Stimulated activated CD4-positive, alpha-beta T cell treated with anti-CD3 and anti-CD28 coated beads, TNF-alpha, amount 100 ng/mL, for 48 hours (primary cell): ENCODE measurements around the gene PRKG1.

Source experiments
- DNase-seq, 3 donors: peaks; one replicate each; pipeline ENCODE4 v3.0.0-alpha.2; 2020; ENCODE audit warnings: low read depth in 3 of 3

PRKG1 gene

GRCh38 chr10:51074238-51075028 is at the start of gene PRKG1:
Gene PRKG1 (plus strand): TSS chr10:51074487.
- DNase-seq = no peak

- no peak for DNase-seq
These were observed 45.9 kb upstream of the PRKG1 start for GRCh38 chr10:51028420-51028819.

GRCh38 chr10:51029172-51029641 is 45.1 kb upstream of the PRKG1 start:
- no peak for DNase-seq

GRCh38 chr10:51030480-51030879 is 43.8 kb upstream of the PRKG1 start:
- no peak for DNase-seq

- DNase-seq = no peak
These were observed 42.3 kb upstream of the PRKG1 start for GRCh38 chr10:51031950-51032349.

- DNase-seq = no peak
These were observed 39.5 kb upstream of the PRKG1 start for GRCh38 chr10:51034769-51035168.

GRCh38 chr10:51035344-51035743 is 38.9 kb upstream of the PRKG1 start:
- DNase-seq = no peak

GRCh38 chr10:51045871-51046270 is 28.4 kb upstream of the PRKG1 start:
- no peak for DNase-seq

- no peak for DNase-seq
These were observed 27.6 kb upstream of the PRKG1 start for GRCh38 chr10:51046654-51047053.

GRCh38 chr10:51047857-51048256 is 26.4 kb upstream of the PRKG1 start:
- no peak for DNase-seq

- no peak for DNase-seq
These were observed 25.5 kb upstream of the PRKG1 start for GRCh38 chr10:51048792-51049191.

- no peak for DNase-seq
These were observed 22.1 kb upstream of the PRKG1 start for GRCh38 chr10:51052163-51052562.

GRCh38 chr10:51057925-51058324 is 16.4 kb upstream of the PRKG1 start:
- no peak for DNase-seq

- DNase-seq = no peak
These were observed 11.1 kb upstream of the PRKG1 start for GRCh38 chr10:51063166-51063565.

- no peak for DNase-seq
These were observed 10.4 kb upstream of the PRKG1 start for GRCh38 chr10:51063659-51064535.

GRCh38 chr10:51066231-51066630 is 8.1 kb upstream of the PRKG1 start:
- DNase-seq = no peak

- no peak for DNase-seq
These were observed 2.1 kb upstream of the PRKG1 start for GRCh38 chr10:51072210-51072609.

GRCh38 chr10:51072921-51073434 is 1.3 kb upstream of the PRKG1 start:
- DNase-seq = no peak

GRCh38 chr10:51073453-51074237 is 642 bp upstream of the PRKG1 start:
- DNase-seq = no peak

- no peak for DNase-seq
These were observed 971 bp downstream of the PRKG1 start for GRCh38 chr10:51075043-51075872.

- no peak for DNase-seq
These were observed 1.6 kb downstream of the PRKG1 start for GRCh38 chr10:51075873-51076229.
